ACC112 (cell line): ENCODE measurements around the gene ADSS1.

Experiments used
- H2AFZ ChIP-seq: fragments of 200-600 bp; sonication (generic); one replicate; pipeline ENCODE4 v1.6.0; 2017; ENCODE audit warnings: antibody characterized with exemption, low read length; ENCODE audit not compliant: unreplicated experiment
- H3K27ac ChIP-seq: fragments of 200-600 bp; sonication (generic); 2 replicates; pipeline ENCODE4 v1.5.1; 2014; ENCODE audit warnings: low read depth, mild to moderate bottlenecking, antibody characterized with exemption, low read length, moderate library complexity
- H3K27me3 ChIP-seq: fragments of 200-600 bp; sonication (generic); 2 replicates; pipeline ENCODE4 v1.6.1; 2014; ENCODE audit warnings: mild to moderate bottlenecking, antibody characterized with exemption, low read length, moderate library complexity, mixed read lengths; ENCODE audit not compliant: insufficient read depth
- H3K36me3 ChIP-seq: fragments of 200-600 bp; sonication (generic); 2 replicates; pipeline ENCODE4 v1.6.1; 2016; ENCODE audit warnings: mild to moderate bottlenecking, antibody characterized with exemption, low read length, moderate library complexity, mixed read lengths; ENCODE audit not compliant: insufficient read depth
- H3K4me1 ChIP-seq: fragments of 200-600 bp; sonication (generic); one replicate; pipeline ENCODE4 v1.6.1; 2016; ENCODE audit warnings: low read length, mixed read lengths; ENCODE audit not compliant: insufficient read depth, unreplicated experiment, control insufficient read depth
- H3K4me3 ChIP-seq: fragments of 200-600 bp; sonication (generic); 2 replicates; pipeline ENCODE4 v1.5.1; 2014; ENCODE audit warnings: mild to moderate bottlenecking, low read depth, low read length
- H3K79me2 ChIP-seq: fragments of 200-600 bp; sonication (generic); one replicate; pipeline ENCODE4 v1.6.0; 2016; ENCODE audit warnings: low read length; ENCODE audit not compliant: control insufficient read depth, unreplicated experiment, insufficient read depth

ADSS1 gene

DNA sequence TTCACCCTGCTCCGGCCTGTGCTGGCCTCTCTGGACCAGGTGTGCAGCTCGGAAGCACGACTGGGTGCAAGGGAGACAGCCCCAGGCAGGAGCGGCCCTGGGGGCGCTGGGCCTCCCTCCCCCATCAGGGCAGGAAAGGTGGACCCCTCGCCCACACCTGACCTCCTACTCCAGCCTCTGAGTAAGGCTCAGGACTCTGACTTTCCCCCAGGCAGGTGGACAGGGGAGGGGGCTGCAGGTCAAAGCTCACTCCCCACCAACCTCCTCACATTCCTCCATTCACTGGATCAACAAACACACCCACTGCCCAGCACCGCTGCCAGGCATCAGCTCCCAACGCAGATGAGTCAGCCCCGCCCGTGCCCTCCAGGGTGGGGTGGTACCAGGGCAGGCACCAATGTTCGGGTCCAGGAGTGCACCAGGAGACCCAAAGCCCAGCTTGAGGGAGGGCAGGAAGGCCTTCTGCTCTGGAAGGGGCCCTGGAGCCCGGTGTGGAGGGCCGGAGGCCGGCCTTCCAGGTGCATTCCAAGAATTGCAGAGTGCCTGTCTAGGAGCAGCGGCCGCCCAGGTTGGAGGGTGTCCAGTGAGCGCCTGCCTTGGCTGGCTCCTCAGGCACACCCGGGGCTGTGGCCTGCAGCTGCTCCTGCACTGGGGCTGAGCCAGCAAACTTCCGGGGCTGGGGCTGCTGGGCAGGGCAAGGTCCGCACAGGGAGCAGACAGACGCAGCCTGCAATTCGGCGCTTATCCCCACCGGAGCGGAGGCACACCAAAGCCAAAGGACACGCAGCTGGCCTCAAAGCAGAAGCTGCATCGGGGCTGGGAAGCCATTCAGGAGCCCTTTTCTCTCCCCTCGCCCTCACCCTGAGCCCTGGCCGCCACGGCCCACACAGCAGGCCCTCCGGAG, 36.2 kb upstream of the ADSS1 start:
- peaks cover 44% of the 10 kb centered on the region for H3K4me1 ChIP-seq
- H3K27ac ChIP-seq = peak overlapping the region; percentile 69
- peaks cover 2% of the 10 kb centered on the region; the same call in 1 of the 2 replicates for H3K36me3 ChIP-seq
- H3K27me3 ChIP-seq = no peaks in the 10 kb centered on the region
- H3K4me3 ChIP-seq = peak overlapping the region; percentile 100
- H3K79me2 ChIP-seq = peaks cover 34% of the 10 kb centered on the region
- H2AFZ ChIP-seq = peak overlapping the region; percentile 21

DNA sequence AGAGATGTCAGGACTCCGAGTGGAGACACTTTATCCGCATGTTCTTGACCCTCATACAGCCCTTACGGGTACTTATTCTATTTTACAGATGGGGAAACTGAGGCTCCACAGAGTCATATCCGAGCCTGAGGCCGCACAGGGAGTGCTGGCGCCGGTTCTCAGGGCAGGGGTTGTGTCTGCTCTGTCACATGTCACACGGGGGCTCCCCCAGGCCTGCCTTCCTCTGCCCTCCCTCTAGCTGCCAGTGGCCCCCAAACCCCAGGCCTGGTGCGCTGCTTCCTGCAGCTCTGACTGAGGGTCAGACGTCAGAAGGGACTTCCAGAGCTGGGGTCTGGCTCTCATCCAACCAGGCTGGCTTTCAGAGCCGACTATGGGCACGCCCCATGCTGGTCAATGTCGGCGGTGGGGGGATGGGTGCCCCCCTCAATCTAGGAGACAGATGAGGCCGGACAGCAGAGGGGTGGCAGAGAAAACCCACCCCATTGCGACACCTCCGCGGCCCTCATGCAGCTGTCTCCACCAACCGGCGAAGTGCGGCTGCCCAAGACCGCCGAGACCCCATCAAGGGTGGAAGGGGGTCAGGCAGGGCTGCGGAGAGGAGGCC, 35.4 kb upstream of the ADSS1 start:
- H3K27ac ChIP-seq = peak overlapping the region; percentile 69

DNA sequence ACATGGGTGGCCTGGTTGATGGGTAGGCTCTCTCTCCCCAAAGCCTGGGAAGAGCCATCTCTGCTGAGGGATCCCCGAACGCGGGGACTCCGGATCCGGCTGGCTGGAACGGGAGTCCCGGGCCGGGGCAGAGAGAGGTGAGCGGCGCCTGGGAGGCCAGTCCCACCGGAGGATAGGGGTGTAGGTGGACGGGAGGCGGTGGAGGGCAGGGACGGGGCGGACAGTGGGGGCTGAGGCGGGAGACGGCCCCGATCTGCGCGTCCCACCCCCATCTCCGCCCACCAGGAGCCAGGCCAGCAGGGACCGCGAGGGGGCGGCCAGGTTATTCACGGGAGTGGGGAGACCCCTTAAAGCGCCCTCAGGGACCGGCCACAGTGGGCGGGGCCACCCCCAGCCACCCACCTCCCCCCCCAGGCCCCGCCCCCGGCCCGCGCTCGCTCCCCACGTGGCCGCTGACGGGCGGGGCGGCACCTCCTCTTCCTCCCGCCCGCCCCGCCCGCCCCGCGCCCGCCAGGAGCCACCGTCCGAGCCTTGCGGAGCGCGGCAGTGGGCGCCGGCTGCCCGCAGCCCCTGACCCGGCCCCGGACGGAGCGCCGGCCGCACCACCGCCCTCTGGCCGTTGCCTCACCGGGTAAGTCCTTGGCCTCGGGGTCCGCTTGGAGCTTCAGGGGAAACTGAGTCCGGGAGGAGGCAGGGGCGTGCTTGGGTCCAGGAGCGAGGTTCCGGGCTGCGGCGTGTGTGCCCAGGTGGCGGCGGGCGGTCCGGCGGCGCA, 34.7 kb upstream of the ADSS1 start, which contains the start of gene INF2:
Gene INF2, plus strand, starts transcription at position 510 of the 772 bp plus-strand sequence. CDS start 11,748 bp downstream, outside the sequence.
- H3K4me1 ChIP-seq = peaks cover 46% of the 10 kb centered on the region
- H3K27ac ChIP-seq = peak within 1 kb of the TSS; percentile 70
- peak within 1 kb of the TSS; percentile 85 for H2AFZ ChIP-seq
- no peaks in the 10 kb centered on the region for H3K27me3 ChIP-seq
- peaks cover 2% of the 10 kb centered on the region; the same call in 1 of the 2 replicates for H3K36me3 ChIP-seq
- peak within 1 kb of the TSS; percentile 100 for H3K4me3 ChIP-seq
- peaks cover 49% of the 10 kb centered on the region for H3K79me2 ChIP-seq

More for the DNA sequence above, 35.4 kb upstream of the ADSS1 start:
- Histone ChIP-seq H3K4me3 (peak overlapping the region; percentile 100), H3K4me1 (peaks cover 45% of the 10 kb centered on the region), H3K27me3 (no peaks in the 10 kb centered on the region), H2AFZ (peak overlapping the region; percentile 85), H3K79me2 (peaks cover 42% of the 10 kb centered on the region), H3K36me3 (peaks cover 2% of the 10 kb centered on the region; the same call in 1 of the 2 replicates)

DNA sequence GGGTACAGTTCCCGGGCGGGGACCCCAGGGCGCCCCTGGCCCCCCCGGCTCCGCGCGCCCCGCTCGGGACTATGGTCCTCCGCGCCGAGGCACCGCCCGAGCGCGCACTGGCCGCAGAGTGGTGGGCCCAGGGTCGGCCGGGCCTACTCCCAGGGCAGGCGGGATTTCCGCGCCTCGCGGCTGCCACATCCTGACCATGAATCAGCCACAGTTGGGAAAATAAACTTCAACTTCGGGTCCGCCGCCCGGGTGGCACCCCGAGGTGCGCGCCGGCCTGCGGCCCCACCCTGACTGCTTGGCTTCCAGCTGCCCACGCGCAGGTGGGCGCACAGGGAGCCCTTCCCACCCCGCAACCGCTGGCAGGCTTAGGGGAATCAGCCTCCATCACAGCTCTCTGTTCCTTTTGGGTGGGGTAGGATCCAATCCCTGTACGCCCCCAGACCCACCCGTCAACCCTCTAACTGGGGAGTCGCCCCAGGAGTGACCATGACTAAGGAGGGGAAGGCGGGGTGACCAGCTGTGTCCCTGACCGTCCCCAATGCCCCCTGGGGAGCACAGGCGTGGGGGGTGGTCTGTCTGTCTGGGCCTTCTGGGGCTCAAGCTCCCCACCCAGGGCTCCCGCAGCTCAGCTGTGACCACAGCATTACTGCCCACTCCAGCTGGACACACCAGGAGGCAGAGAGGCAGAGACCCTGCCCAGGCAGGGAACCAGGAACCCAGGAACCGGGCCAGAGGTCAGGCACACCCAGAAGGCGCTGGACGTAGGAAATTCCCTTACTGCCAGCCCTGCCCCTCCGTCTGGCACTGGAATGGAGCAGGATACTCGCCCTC, 33.9 kb upstream of the ADSS1 start:
- Histone ChIP-seq H2AFZ (peak overlapping the region; percentile 56), H3K27ac (peak overlapping the region; percentile 70), H3K4me3 (peak overlapping the region; percentile 100), H3K79me2 (peaks cover 57% of the 10 kb centered on the region), H3K27me3 (no peaks in the 10 kb centered on the region), H3K4me1 (peaks cover 54% of the 10 kb centered on the region), H3K36me3 (peaks cover 2% of the 10 kb centered on the region; the same call in 1 of the 2 replicates)

DNA sequence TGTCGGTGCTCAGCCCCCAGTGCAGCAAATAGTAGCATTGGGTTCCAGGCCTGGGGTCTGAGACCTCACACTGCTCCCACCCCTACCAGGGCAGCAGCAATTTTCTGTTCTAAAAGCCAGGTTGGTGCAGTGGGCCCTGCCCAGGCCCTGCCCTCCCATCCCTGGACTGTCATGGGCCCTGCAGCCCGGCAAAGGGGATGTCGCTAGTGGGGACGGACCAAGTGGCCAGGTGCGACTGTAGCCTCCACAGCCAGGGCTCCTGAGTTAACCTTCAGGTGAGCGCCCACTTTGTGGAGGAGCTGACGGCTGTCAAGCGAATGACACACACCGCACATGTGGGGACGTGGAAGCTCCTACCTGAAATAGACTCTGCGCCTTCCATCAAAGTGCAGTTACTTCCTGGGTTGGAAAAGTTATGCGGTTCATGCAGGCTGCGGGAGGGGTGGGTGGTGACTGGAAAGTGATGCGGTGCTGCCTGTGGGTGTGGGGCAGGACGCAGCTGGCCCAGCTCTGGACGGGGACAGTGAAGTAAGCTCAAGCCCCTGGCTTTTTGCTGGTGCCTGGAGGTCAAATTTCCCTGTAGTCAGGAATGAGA, 33.1 kb upstream of the ADSS1 start:
- Histone ChIP-seq H3K27me3 (no peaks in the 10 kb centered on the region), H3K4me3 (peak overlapping the region; percentile 100), H3K4me1 (peaks cover 56% of the 10 kb centered on the region), H3K27ac (peak overlapping the region; percentile 70; the same call in 1 of the 2 replicates), H2AFZ (no peak overlapping the region), H3K79me2 (peaks cover 65% of the 10 kb centered on the region), H3K36me3 (peaks cover 2% of the 10 kb centered on the region; the same call in 1 of the 2 replicates)

DNA sequence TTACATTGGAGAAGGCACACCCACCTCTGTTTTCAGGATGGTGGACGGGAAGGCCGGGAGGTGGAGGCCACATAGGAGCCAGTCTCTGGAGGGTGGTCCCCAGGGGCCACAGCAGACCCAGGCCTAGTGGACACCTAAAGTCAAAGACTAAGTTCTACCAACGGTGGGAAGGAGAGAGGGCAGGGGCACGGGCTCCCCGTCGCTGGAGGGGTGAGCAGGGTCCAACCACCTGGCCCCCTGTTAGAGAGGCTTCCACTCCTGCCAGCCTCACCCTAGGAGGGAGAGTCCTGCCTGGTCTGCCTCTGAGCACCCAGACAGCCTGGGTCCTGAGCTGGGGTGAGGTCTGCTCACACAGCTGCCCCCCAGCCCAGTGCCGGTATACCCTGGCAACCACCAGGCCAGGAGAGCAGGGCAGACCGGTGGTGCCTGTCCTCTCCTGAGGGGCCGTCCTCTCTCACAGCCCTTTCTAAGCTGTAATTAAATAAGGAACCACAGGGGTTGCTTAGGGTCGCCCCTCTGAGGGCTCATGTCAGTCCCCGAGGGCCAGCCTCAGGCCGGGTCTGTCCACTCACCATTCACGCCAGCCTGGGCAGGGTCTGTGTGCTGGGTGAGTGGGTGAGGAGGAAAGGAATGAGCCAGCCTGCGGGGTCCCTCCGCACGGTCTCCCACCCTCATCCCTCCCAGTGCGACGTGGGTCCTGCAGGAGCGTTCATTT, 32.3 kb upstream of the ADSS1 start:
- Histone ChIP-seq H3K79me2 (peaks cover 73% of the 10 kb centered on the region), H3K36me3 (peaks cover 2% of the 10 kb centered on the region; the same call in 1 of the 2 replicates), H3K27me3 (no peaks in the 10 kb centered on the region), H3K27ac (no peak overlapping the region), H3K4me1 (peaks cover 56% of the 10 kb centered on the region), H3K4me3 (peak overlapping the region; percentile 100), H2AFZ (no peak overlapping the region)

DNA sequence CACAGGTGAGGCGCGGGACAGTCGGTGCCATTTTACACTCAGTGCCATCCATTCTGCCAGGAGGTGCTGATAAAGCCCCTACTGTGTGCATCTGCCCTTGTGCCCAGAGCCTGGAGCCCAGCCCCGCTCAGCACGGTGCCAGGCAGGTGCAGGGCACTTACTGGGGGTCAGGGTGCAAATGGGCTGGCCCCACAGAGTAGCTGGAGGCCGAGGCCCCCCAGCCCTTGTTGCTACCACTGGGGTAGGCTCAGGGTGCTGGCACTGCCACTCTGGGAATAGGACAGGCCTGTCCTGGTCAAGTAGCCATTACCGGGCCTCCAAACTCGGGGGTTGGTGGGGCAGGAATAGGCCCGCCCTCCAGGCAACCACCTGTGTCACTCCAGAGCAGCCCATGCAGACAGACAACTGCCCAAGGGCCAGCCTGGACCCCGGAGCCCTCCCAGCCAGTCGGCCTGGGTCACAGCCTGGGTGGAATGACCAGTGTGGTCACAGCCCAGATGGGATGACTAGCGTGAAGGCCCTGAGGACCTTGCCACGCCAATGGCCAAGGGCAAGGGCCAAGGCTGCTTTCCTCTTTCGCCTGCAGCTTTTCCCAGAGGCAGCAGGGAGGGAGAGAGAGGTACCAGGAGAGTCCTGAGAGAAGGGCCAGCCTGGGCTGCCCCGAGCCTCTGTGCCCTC, 31.6 kb upstream of the ADSS1 start:
- H3K4me3 ChIP-seq = no peak overlapping the region; the same call in 1 of the 2 replicates
- H3K27ac ChIP-seq = no peak overlapping the region
- no peak overlapping the region for H2AFZ ChIP-seq
- peaks cover 80% of the 10 kb centered on the region for H3K79me2 ChIP-seq
- no peaks in the 10 kb centered on the region for H3K27me3 ChIP-seq
- peaks cover 2% of the 10 kb centered on the region; the same call in 1 of the 2 replicates for H3K36me3 ChIP-seq
- H3K4me1 ChIP-seq = peaks cover 58% of the 10 kb centered on the region

DNA sequence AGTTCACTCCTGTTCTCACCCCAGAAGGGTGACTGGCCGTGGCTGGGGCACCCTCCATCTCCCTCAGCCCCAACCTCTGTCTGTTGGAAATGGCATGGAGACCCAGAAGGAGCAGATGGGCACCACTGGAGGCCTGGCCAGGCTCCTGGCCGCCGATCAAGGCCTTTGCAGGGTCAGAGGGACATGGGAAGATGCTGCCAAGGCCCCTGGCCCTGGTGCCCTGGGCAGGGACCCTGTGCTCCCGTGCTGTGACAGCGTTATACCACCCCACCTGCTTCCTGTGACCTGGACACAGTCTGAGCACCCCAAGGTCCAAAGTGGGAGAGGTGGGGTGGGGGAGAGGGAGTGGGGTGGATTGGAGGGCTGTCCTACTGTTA, 31.1 kb upstream of the ADSS1 start:
- Histone ChIP-seq H3K4me1 (peaks cover 57% of the 10 kb centered on the region), H3K4me3 (no peak overlapping the region; the same call in 1 of the 2 replicates), H3K36me3 (peaks cover 2% of the 10 kb centered on the region; the same call in 1 of the 2 replicates), H3K27ac (no peak overlapping the region), H3K27me3 (no peaks in the 10 kb centered on the region), H2AFZ (no peak overlapping the region), H3K79me2 (peaks cover 85% of the 10 kb centered on the region)
